HepG2 (cell line): Measurements from ENCODE around the gene KATNAL1. TPM values are rescaled to one million over a fixed set of nuclear protein-coding genes. Genes with fewer than 3 reads are reported as not detected.

Experiments used
- ATAC-seq: fragments of 200-7000 bp; cut with Tn5 transposase; 3 replicates; pipeline ENCODE4 v1.9.1; 2020; ENCODE audit warnings: mild to moderate bottlenecking, moderate library complexity
- BruUV-seq: library from RNA; stranded (reverse); fragments of 400-500 nt; replicated peaks from 2 replicates; lab custom pipeline; 2021; lab: Mats Ljungman, UMichigan
- CTCF ChIA-PET: fragments of 300-600 bp; formaldehyde crosslinking; extraction: SDS; loops from one replicate; lab custom pipeline; 2021; ENCODE audit warnings: low total read pairs, inconsistent platforms, low intra/inter-chr PET ratio; lab: Yijun Ruan, JAX
- POLR2A ChIA-PET: fragments of 350-600 bp; sonication (Branson Sonifier 250); formaldehyde crosslinking; loops from one replicate; lab custom pipeline; 2020; ENCODE audit warnings: antibody characterized with exemption, inconsistent platforms; lab: Yijun Ruan, JAX
- DNase-seq: peaks from one replicate; pipeline ENCODE4 v3.0.0-alpha.2; 2015; ENCODE audit warnings: low spot score
- FAIRE-seq: peaks from 3 replicates; lab custom pipeline; 2011; peaks lifted over from hg19 to GRCh38; lab: Jason Lieb, UNC
- H2AFZ ChIP-seq: one replicate; pipeline ENCODE4 v1.6.1; 2011; ENCODE audit warnings: low read length, inconsistent platforms
- H3K27ac ChIP-seq: fragments of 300-600 bp; 3 replicates; pipeline ENCODE4 v1.8.0; 2011; ENCODE audit warnings: mixed run types, mild to moderate bottlenecking, mixed read lengths, low read length, inconsistent platforms; ENCODE audit not compliant: insufficient read depth; ENCODE audit errors: extremely low read length
- H3K27me3 ChIP-seq, 2 experiments: fragments of 200-600 bp in 1 of 2; 2 replicates in 1 of 2; 3 replicates in 1 of 2; pipeline versions ENCODE4 v1.6.0 to v1.8.0; 2011; ENCODE audit warnings: low read length in 2 of 2, mild to moderate bottlenecking in 2 of 2, moderate library complexity in 2 of 2, inconsistent platforms in 1 of 2; ENCODE audit not compliant: insufficient read depth in 2 of 2, control insufficient read depth in 1 of 2
- H3K36me3 ChIP-seq, 2 experiments: fragments of 200-600 bp in 1 of 2; replicated peaks in 1 of 2; 2 replicates in 1 of 2; 3 replicates in 1 of 2; pipeline versions ENCODE4 v1.5.1 to v1.8.0; 2011; ENCODE audit warnings: low read length in 2 of 2, inconsistent platforms in 1 of 2; ENCODE audit not compliant: insufficient read depth in 2 of 2, control insufficient read depth in 1 of 2
- H3K4me1 ChIP-seq: 2 replicates; pipeline ENCODE4 v1.5.1; 2012; ENCODE audit warnings: low read length, inconsistent platforms; ENCODE audit not compliant: insufficient read depth
- H3K4me2 ChIP-seq: 2 replicates; pipeline ENCODE4 v1.6.0; 2011; ENCODE audit warnings: low read depth, low read length, inconsistent platforms
- H3K4me3 ChIP-seq, 3 experiments: fragments of 200-600 bp in 1 of 3; sonication (generic), shearing (Covaris generic) in 1 of 3; replicated peaks in 1 of 3; 2 replicates each; pipeline ENCODE4 v1.5.1; 2011 to 2016; ENCODE audit warnings: low read length in 3 of 3, inconsistent platforms in 2 of 3, low read depth in 2 of 3, mild to moderate bottlenecking in 2 of 3, control low read depth in 1 of 3, mixed read lengths in 1 of 3; ENCODE audit not compliant: insufficient read depth in 1 of 3
- H3K79me2 ChIP-seq: one replicate; pipeline ENCODE4 v1.6.1; 2011; ENCODE audit warnings: low read length, inconsistent platforms; ENCODE audit not compliant: insufficient read depth
- H3K9ac ChIP-seq: 2 replicates; pipeline ENCODE4 v1.6.0; 2011; ENCODE audit warnings: mild to moderate bottlenecking, low read depth, low read length, inconsistent platforms; ENCODE audit not compliant: insufficient read depth
- H3K9me3 ChIP-seq: 2 replicates; pipeline ENCODE4 v1.5.1; 2012; ENCODE audit warnings: mild to moderate bottlenecking, low read length
- H4K20me1 ChIP-seq: 2 replicates; pipeline ENCODE4 v1.6.0; 2011; ENCODE audit warnings: inconsistent platforms, mild to moderate bottlenecking, low read length, moderate library complexity; ENCODE audit not compliant: insufficient read depth
- CENPBD1 ChIP-seq: sonication (generic); formaldehyde crosslinking; IDR thresholded peaks from 2 replicates; pipeline ENCODE4 v1.8.0; 2022; ENCODE audit warnings: missing genetic modification reagents, low read depth, mild to moderate bottlenecking, borderline replicate concordance
- HMGA1 ChIP-seq: sonication (generic); formaldehyde crosslinking; conservative IDR thresholded peaks from 2 replicates; pipeline ENCODE4 v1.4.0; 2020; ENCODE audit warnings: missing genetic modification reagents
- SIX4 ChIP-seq: sonication (generic); formaldehyde crosslinking; IDR thresholded peaks from 2 replicates; pipeline ENCODE4 v1.4.0; 2020; ENCODE audit warnings: missing genetic modification reagents
- SNAI1 ChIP-seq: sonication (generic); formaldehyde crosslinking; IDR thresholded peaks from 2 replicates; pipeline ENCODE4 v1.5.0; 2020; ENCODE audit warnings: mild to moderate bottlenecking, missing genetic modification reagents, borderline replicate concordance
- SP2 ChIP-seq: sonication (generic); formaldehyde crosslinking; IDR thresholded peaks from 2 replicates; pipeline ENCODE4 v1.5.1; 2020; ENCODE audit warnings: mild to moderate bottlenecking, missing genetic modification reagents
- TBX3 ChIP-seq: fragments of 450-650 bp; IDR thresholded peaks from 2 replicates; pipeline ENCODE4 v1.6.1; 2017; ENCODE audit warnings: antibody characterized with exemption, mild to moderate bottlenecking, inconsistent platforms, borderline replicate concordance
- ZNF296 ChIP-seq: sonication (generic); formaldehyde crosslinking; conservative IDR thresholded peaks from 2 replicates; pipeline ENCODE4 v1.5.0; 2020; ENCODE audit warnings: mild to moderate bottlenecking, missing genetic modification reagents
- ZNF513 ChIP-seq: sonication (generic); formaldehyde crosslinking; conservative IDR thresholded peaks from 2 replicates; pipeline ENCODE4 v1.5.0; 2020; ENCODE audit warnings: missing genetic modification reagents
- ZNF646 ChIP-seq: sonication (generic); formaldehyde crosslinking; IDR thresholded peaks from 2 replicates; pipeline ENCODE4 v1.9.0; 2021; ENCODE audit warnings: mild to moderate bottlenecking, missing genetic modification reagents
- WGBS: methylation state at CpG from one replicate; pipeline ENCODE4 v1.1.6; 2017; ENCODE audit warnings: low lambda C conversion rate; 5-methylcytosine and 5-hydroxymethylcytosine counted together
- in situ Hi-C: cut with HindIII; loops from 2 replicates; pipeline ENCODE4 v1.10.0; 2017; ENCODE audit warnings: low pct_unique_long_range_greater_than_20kb; ENCODE audit not compliant: extremely low pct_ligation_motif_present
- intact Hi-C: fragments of 100-400 bp; cut with micrococcal nuclease; formaldehyde crosslinking; loops from one replicate; pipeline ENCODE4 v1.10.0; 2022; ENCODE audit not compliant: unreplicated experiment
- polyA plus RNA-seq, 8 experiments: library from polyadenylated mRNA; depleted of rRNA in 3 of 8; stranded (reverse) in 7 of 8; unstranded in 1 of 8; fragments of >200 nt; fragmentation: Illumina TruSeq in 4 of 8; extraction: Trizol in 4 of 8; gene quantifications; 2 replicates each; pipeline versions ENCODE4 v1.2.1 to v1.2.3, GENCODE V29; 2011 to 2016; ENCODE audit warnings: low read depth in 4 of 8, missing spikeins in 1 of 8, mixed read lengths in 1 of 8; ENCODE audit not compliant: insufficient read depth in 1 of 8
- total RNA-seq, 5 experiments: library from RNA; depleted of rRNA; stranded (reverse); fragments of >200 nt; fragmentation: Illumina TruSeq; extraction: Trizol; gene quantifications; 2 replicates each; pipeline ENCODE4 v1.2.3, GENCODE V29; 2016; ENCODE audit warnings: low read depth in 1 of 5

The KATNAL1 gene
- total and polyA plus RNA-seq, 2 of the 13 experiments (the other 11 are each of a cell fraction or from before 2014, with no cell fraction given): 3.2 to 11.8 TPM

- TF ChIP-seq ZNF646 (CRISPR knock-in tag) (no peak), SIX4 (CRISPR knock-in tag) (no peak), CENPBD1 (no peak), TBX3 (no peak)
Observed at GRCh38 chr13:30313311-30313710, 6.0 kb upstream of the KATNAL1 start (continued).

GRCh38 chr13:30312904-30313303 lies 5.6 kb upstream of the KATNAL1 start:
- POLR2A ChIA-PET: no interaction called here

More at GRCh38 chr13:30312904-30313303, 5.6 kb upstream of the KATNAL1 start:
- CTCF ChIA-PET: no interaction called here
- H3K4me2 ChIP-seq: no peak overlapping the region
- FAIRE-seq (no peak), DNase-seq (no peak), ATAC-seq (no peak)
- H3K27me3 ChIP-seq: no peaks in the 10 kb centered on the region
- no peaks in the 10 kb centered on the region for H3K36me3 ChIP-seq
- peaks cover 10% of the 10 kb centered on the region for H3K4me1 ChIP-seq
- H3K4me3 ChIP-seq: no peak overlapping the region
- WGBS: 44% methylated on average over 1 of the region's 1 CpG
- no peaks in the 10 kb centered on the region for H3K79me2 ChIP-seq
- H3K9ac ChIP-seq: no peak overlapping the region
- H4K20me1 ChIP-seq: no peaks in the 10 kb centered on the region
- no peak overlapping the region for H2AFZ ChIP-seq
- in situ Hi-C loops (no loop called here), intact Hi-C loops (no loop called here)
- BruUV-seq: no TSS peak
- TF ChIP-seq SNAI1 (CRISPR knock-in tag) (no peak), ZNF513 (CRISPR knock-in tag) (no peak), ZNF296 (no peak), HMGA1 (no peak), SP2 (no peak)
- H3K27ac ChIP-seq: no peak overlapping the region
- no peaks in the 10 kb centered on the region for H3K9me3 ChIP-seq
